Heart left ventricle (tissue), 13 donors: ENCODE data around the gene HIGD1A.

Source experiments
- CTCF ChIP-seq, 12 donors: fragments of 200-600 bp; sonication (generic) in 4 of 12; IDR thresholded peaks; one replicate each; pipeline versions ENCODE4 v1.5.0 to v1.8.0; 2018 to 2022; ENCODE audit warnings: antibody characterized with exemption in 12 of 12, mild to moderate bottlenecking in 5 of 12
- POLR2A ChIP-seq, 2 donors: fragments of 450-650 bp; IDR thresholded peaks; one replicate each; pipeline ENCODE4 v1.6.1; 2017; ENCODE audit warnings: antibody characterized with exemption in 2 of 2, mild to moderate bottlenecking in 2 of 2, moderate library complexity in 2 of 2
- donor health status: ischemic (EF 13 %, LVEDD 7.1; RV severe dilation, severe dysfunction).
- donor health status: DM: no; HTN: yes; CAD: no.
- donor health status: DM: no; HTN: no; CAD: no.
- donor health status: ischemic (EF 25% LVEDD 6.9; RV normal size, moderate dysfunction).
- donor health status: ischemic (EF 25% LVEDD 5.7; RV mildly dilated, moderate dysfunction).
- donor health status: ischemic (EF 35%, LVEDD 5.7; RV mildly dilated, moderate dysfunction).
- donor health status: nonischemic (EF 11% LVEDD 7.7; RV severe dilation, severe dysfunction).
- donor health status: DM: yes; HTN: yes; CAD: no.
- donor health status: PGD.
- donor health status: ischemic (EF 29% LVEDD 5.4; RV normal size, mild dysfunction).
- donor health status: nonischemic (EF 23%, LVEDD 6.1; RV moderate dilation, normal function).

GRCh38 chr3:42734263-42734860, 69.9 kb downstream of the HIGD1A start:
- TF ChIP-seq CTCF (IDR thresholded peaks at IDR 0.05) (no peak), POLR2A (IDR thresholded peaks at IDR 0.05) (no peak)
